Tibial nerve (tissue), 4 donors: Measurements from ENCODE around the gene PCBP3. TPM values are rescaled to one million over a fixed set of nuclear protein-coding genes. Genes with fewer than 3 reads are reported as not detected.

Experiments
- DNase-seq, 2 donors: peaks; one replicate each; pipeline ENCODE4 v3.0.0-alpha.2; 2019; ENCODE audit warnings: low spot score in 2 of 2
- H3K27ac ChIP-seq, 4 donors: fragments of 200-600 bp; sonication (generic) in 3 of 4; one replicate each; pipeline ENCODE4 v1.5.1; 2017 to 2019; ENCODE audit warnings: mild to moderate bottlenecking in 1 of 4
- H3K27me3 ChIP-seq, 2 donors: fragments of 200-600 bp; sonication (generic) in 1 of 2; one replicate each; pipeline versions ENCODE4 v1.5.1 to v1.6.0; 2017 to 2019
- H3K36me3 ChIP-seq, 3 donors: fragments of 200-600 bp; sonication (generic); one replicate each; pipeline ENCODE4 v1.5.1; 2018 to 2019
- H3K4me1 ChIP-seq, 4 donors: fragments of 200-600 bp; sonication (generic) in 3 of 4; one replicate each; pipeline ENCODE4 v1.5.1; 2017 to 2019
- H3K4me3 ChIP-seq, 4 donors: fragments of 200-600 bp; sonication (generic) in 3 of 4; one replicate each; pipeline ENCODE4 v1.5.1; 2017 to 2019; ENCODE audit warnings: mild to moderate bottlenecking in 1 of 4, moderate library complexity in 1 of 4
- H3K9me3 ChIP-seq, 4 donors: fragments of 200-600 bp; sonication (generic) in 3 of 4; one replicate each; pipeline ENCODE4 v1.5.1; 2017 to 2019
- CTCF ChIP-seq, 5 experiments: fragments of 200-600 bp in 3 of 5; fragments of 450-650 bp in 2 of 5; sonication (generic) in 3 of 5; IDR thresholded peaks; one replicate each; pipeline ENCODE4 v1.5.1; 2016 to 2019; ENCODE audit warnings: antibody characterized with exemption in 5 of 5, mild to moderate bottlenecking in 3 of 5, moderate library complexity in 2 of 5
- EP300 ChIP-seq, 2 donors: sonication (generic); formaldehyde crosslinking; IDR thresholded peaks; one replicate each; pipeline ENCODE4 v1.6.1; 2017; ENCODE audit warnings: antibody characterized with exemption in 2 of 2, mild to moderate bottlenecking in 1 of 2
- POLR2A ChIP-seq, 2 donors: fragments of 450-650 bp; IDR thresholded peaks; one replicate each; pipeline ENCODE4 v1.6.1; 2017; ENCODE audit warnings: antibody characterized with exemption in 2 of 2, mild to moderate bottlenecking in 2 of 2, moderate library complexity in 2 of 2
- WGBS, 2 donors: methylation state at CpG; one replicate each; pipeline ENCODE4 v1.1.5; 2018; 5-methylcytosine and 5-hydroxymethylcytosine counted together
- total RNA-seq, 4 donors: library from RNA; depleted of rRNA; stranded (reverse); fragments of >200 nt; gene quantifications; one replicate each; pipeline ENCODE4 v1.1.0, GENCODE V29; 2016

Gene PCBP3
- total RNA-seq, 4 donors from 2014 or later, result 4.2 to 13.4 (median 9.6) TPM

- no peak for TF ChIP-seq EP300 (IDR thresholded peaks at IDR 0.05)
- no peak for TF ChIP-seq POLR2A (IDR thresholded peaks at IDR 0.05)
- no peak for TF ChIP-seq CTCF (IDR thresholded peaks at IDR 0.05)
- H3K4me1 ChIP-seq, result peaks cover 0 to 4% (median 0%) of the 10 kb centered on the region in 4 donors
- no peak overlapping the region for H3K27ac ChIP-seq
- H3K36me3 ChIP-seq, result no peaks in the 10 kb centered on the region
- DNase-seq, result no peak
- 78 to 90% methylated on average over 13 to 19 of the region's 21 CpGs for WGBS, 2 donors
- no peaks in the 10 kb centered on the region for H3K27me3 ChIP-seq
- no peak overlapping the region for H3K4me3 ChIP-seq
- peaks cover 0 to 3% (median 0%) of the 10 kb centered on the region in 4 donors for H3K9me3 ChIP-seq
Observed at GRCh38 chr21:45835301-45836267, 192.1 kb downstream of the PCBP3 start.

- Histone ChIP-seq H3K27me3 (no peaks in the 10 kb centered on the region), H3K27ac (no peak overlapping the region), H3K9me3 (peaks cover 0 to 9% (median 3%) of the 10 kb centered on the region in 4 donors), H3K4me3 (no peak overlapping the region), H3K4me1 (peaks cover 0 to 4% (median 0%) of the 10 kb centered on the region in 4 donors), H3K36me3 (no peaks in the 10 kb centered on the region)
- no peak for DNase-seq
- TF ChIP-seq CTCF (IDR thresholded peaks at IDR 0.05) (no peak), POLR2A (IDR thresholded peaks at IDR 0.05) (no peak), EP300 (IDR thresholded peaks at IDR 0.05) (no peak)
- WGBS, 2 donors, result 73 to 83% methylated on average over 13 of the region's 13 CpGs
Observed at GRCh38 chr21:45836268-45836655, 192.7 kb downstream of the PCBP3 start.

- Histone ChIP-seq H3K4me3 (no peak overlapping the region), H3K4me1 (no peaks in the 10 kb centered on the region), H3K27ac (no peak overlapping the region), H3K36me3 (no peaks in the 10 kb centered on the region), H3K27me3 (no peaks in the 10 kb centered on the region), H3K9me3 (peaks cover 0 to 13% (median 5%) of the 10 kb centered on the region in 4 donors)
- no peak for DNase-seq
- 82 to 91% methylated on average over 23 to 24 of the region's 24 CpGs for WGBS, 2 donors
- TF ChIP-seq CTCF (IDR thresholded peaks at IDR 0.05) (no peak), POLR2A (IDR thresholded peaks at IDR 0.05) (no peak), EP300 (IDR thresholded peaks at IDR 0.05) (no peak)
Observed at GRCh38 chr21:45836694-45837670, 193.5 kb downstream of the PCBP3 start.

GRCh38 chr21:45837936-45838335 is 194.4 kb downstream of the PCBP3 start:
- 76 to 78% methylated on average over 4 of the region's 4 CpGs for WGBS, 2 donors
- Histone ChIP-seq H3K4me3 (no peak overlapping the region), H3K9me3 (peaks cover 0 to 13% (median 5%) of the 10 kb centered on the region in 4 donors), H3K27ac (no peak overlapping the region), H3K4me1 (no peaks in the 10 kb centered on the region), H3K36me3 (no peaks in the 10 kb centered on the region), H3K27me3 (no peaks in the 10 kb centered on the region)
- TF ChIP-seq POLR2A (IDR thresholded peaks at IDR 0.05), result no peak
- TF ChIP-seq CTCF (IDR thresholded peaks at IDR 0.05), result no peak
- no peak for TF ChIP-seq EP300 (IDR thresholded peaks at IDR 0.05)
- DNase-seq, result no peak
